Eye (tissue), 1 donor: Measurements from ENCODE around the gene NEK6.
A peak's percentile ranks its signal among the peaks of the same experiment; 100 is the strongest.

Experiments used
- DNase-seq: peaks from one replicate; pipeline ENCODE4 v3.0.0-alpha.2; 2015

Gene NEK6

DNA sequence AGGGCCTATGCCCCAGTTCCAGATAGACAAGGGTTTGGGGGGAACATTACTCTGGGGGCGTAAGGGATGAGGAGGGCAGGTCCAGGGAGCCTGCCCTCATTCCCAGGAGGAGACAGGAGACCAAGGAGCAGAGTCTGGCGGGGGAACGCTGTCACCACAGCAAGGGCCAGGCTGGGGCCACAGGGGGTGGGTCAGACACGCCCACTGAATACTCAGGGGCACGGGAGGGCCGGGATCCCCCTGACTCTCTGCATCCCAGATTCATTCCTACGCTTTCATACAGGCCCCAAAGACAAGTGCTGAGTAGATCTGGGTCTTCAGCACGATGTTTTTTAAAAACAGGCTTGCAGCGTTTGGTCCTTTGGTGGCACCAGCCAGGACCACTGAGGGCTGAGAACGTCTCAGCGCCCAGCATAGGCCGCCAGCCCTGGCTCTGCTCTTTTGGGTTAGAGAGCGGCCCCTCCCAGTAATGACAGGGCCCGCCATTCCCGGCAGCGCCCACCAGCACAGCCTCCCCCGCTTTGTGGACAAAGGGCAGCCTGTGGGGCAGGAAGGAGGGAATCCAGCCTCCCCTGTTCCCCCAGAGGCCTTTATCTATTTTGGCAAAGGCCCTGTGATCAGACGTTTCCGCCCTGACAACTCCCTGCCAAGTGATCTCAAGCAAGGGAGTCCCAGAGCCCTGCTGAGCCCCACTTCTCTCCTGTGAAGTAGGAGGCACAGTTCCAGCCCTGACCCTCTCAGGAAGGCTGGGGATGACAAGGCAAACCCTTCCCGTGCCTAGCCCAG, 24.9 kb downstream of the NEK6 start:
- peak; percentile 49 for DNase-seq

DNA sequence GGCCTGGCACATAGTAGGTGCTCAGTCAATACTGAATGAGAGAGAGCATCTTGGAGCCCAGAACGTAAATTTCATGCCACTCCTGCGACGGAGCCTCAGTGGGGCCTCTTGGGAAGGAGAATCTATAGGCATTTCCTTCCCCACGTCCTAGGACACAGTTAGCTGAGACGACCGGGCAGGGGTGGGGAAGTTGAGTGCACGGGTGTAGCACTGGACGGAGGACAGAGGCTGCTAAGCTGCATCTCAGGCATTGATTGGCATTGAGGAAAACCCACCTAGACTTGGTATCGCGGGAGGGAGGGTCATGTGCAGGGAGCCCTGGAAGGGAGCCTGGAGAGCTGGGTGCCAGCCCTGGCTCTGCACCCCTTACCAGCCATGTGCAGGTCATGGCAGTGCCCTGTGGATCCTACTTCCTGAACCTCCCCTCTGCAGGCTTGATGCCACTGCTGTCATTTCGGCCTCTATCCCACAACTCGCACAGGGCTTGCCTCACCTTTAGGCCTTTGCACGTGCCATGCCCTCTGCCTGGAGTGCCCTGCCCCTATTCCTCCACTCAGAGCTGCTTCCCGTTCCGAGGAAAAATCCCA, 25.6 kb downstream of the NEK6 start:
- no peak for DNase-seq

DNA sequence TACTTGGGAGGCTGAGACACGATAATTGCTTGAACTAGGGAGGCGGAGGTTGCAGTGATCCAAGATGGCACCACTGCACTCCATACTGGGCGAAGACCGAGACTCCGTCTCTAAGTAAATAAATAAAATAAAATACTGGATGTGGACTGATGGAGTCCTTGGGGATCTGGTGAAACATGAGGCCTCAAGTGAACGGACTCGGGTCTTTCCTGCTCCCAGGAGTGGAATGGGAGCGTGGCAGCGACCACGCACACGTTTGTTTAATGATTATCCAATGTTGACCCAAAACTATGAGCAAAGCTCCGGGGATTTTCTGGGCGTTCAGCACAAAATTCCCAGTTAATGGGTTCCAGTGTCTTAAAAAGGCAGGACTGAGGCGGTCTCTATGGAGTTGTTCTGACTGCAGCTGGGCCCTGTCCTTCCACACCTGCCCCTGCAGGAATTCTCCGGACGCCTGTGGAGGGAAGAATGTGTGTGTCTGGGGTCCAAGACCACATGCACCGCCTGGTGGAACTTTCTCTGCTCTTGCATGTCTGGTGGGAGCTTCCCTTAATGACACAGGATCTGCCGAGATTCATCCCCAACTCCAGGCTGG, 26.6 kb downstream of the NEK6 start:
- no peak for DNase-seq

DNA sequence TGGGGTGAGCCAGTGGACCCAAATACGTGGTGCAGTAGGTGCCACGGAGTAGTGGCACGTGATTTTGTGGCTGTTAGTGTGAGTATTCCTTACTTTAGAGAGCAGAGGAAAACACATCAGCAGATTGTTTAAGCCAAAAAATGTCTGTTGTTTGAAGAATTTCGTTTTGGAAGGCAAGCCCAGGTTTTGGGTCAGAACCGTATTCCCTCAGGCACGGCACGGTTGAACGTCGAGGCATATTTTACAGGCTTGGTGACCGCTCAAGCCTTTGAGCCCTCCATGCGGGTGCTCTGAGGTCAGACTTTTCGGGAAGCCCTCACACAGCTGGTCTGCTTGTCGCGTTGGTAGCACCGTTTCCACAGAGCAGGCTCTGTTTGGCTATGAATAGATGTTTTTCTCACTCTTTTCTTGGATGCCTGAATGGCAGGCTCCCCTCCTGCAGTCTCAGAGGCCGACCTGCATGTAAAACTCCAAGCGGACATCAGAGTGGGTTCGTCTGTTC, 27.2 kb downstream of the NEK6 start:
- peak; percentile 45 for DNase-seq

DNA sequence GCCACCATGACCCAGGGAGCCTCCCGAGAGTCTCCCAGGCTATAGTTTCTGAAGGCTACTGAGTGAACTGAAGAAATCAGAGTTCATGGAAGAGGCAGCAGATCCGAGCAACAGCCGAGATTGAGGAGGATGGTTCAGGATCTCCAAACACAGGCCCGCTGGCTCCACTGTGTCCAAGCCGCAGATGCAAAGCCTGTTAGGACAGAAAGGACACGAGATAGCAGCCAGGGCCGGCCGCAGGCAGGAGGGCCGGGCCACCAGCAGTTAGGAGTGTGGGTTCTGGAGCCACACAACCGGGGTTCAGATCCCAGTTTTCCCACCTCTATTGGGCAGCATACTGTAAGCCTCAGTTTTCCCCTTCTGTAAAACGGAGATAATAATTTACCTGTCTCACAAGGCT, 27.7 kb downstream of the NEK6 start:
- DNase-seq = no peak

- DNase-seq = peak; percentile 69
Observed at GRCh38 chr9:124285903-124286291, 28.1 kb downstream of the NEK6 start.

GRCh38 chr9:124286292-124286931, 28.7 kb downstream of the NEK6 start:
- DNase-seq = no peak

DNA sequence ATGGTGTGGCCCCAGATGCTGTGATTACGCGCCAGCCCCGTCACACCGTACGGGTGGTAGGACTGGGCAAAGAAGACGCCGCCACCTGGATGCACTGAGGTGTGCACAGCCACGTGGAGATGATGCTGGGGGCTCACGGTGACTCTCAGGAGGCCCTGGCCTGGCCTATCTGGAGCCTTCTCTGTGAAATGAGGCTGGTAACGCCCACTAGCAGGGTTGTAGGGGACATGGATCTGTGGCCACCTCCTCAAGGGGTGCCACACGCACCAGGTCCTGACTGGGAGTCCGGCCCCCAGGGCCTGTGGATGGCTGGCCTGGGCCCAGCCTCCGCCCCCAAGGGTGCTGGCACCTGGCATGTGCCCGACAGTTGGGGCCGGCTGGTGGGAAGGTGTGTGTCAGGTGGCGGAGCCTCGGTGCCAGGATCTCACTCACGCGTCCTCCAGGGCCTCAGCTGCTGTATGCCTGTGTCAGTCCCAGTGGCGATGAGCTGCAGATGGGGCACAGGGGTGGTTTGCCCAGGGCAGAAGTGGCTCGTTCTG, 32.4 kb downstream of the NEK6 start:
- DNase-seq = no peak

GRCh38 chr9:124290743-124291554, 33.2 kb downstream of the NEK6 start:
- no peak for DNase-seq

- DNase-seq = no peak
Observed at GRCh38 chr9:124291801-124292396, 34.1 kb downstream of the NEK6 start.

GRCh38 chr9:124292696-124293593, 35.2 kb downstream of the NEK6 start:
- no peak for DNase-seq

- DNase-seq = no peak
Observed at GRCh38 chr9:124293718-124294506, 36.2 kb downstream of the NEK6 start.

DNA sequence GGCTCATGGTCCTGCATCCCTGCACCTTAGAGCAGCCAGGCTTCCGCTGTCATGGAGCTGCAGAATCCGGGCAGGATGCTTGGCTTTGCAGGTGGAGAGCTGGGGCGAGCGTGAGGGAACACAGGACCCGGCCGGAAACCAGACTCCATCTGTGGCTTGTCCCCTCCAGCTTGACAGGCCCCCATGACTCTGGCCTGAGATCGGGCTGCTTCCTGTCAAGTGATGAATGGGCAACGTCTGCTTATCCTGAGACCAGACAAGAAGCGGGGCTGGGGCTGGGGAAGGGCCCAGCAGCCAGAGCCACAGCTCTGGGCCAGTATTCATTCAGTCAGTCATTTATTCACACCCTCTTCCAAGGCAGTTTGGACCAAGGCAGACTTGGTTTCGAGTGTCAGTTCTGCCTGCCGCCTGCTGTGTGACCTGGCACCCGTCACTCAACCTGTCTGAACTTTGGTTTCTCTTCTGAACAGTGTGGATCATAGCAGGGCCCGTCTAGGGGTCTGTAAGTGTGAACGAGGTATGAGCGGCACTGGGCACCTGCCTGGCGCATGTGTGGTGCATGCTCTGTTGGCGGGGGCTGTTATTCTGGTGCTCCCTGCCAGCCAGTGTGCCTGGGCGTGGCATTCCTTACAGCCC, 37.5 kb downstream of the NEK6 start:
- no peak for DNase-seq

DNA sequence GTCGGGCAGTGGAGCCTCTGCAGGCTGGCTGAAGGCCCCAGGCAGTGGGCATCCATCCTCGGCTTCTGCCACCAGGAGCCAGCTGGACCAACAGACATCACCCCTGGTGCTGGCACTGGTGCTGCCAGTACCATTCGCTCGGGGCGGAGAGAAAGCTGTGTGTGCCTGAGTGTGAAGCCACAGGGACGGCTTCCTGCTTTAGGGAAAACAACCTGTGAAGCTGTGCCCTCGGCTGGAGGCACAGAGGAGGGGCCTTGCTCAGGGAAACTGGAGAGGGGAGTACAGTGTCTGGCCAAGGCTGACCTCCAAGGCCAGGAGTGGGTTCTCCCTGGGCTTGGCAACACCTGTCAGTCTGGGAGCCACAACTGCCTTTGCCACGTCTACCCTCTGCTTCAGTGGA, 38.3 kb downstream of the NEK6 start:
- DNase-seq = no peak

DNA sequence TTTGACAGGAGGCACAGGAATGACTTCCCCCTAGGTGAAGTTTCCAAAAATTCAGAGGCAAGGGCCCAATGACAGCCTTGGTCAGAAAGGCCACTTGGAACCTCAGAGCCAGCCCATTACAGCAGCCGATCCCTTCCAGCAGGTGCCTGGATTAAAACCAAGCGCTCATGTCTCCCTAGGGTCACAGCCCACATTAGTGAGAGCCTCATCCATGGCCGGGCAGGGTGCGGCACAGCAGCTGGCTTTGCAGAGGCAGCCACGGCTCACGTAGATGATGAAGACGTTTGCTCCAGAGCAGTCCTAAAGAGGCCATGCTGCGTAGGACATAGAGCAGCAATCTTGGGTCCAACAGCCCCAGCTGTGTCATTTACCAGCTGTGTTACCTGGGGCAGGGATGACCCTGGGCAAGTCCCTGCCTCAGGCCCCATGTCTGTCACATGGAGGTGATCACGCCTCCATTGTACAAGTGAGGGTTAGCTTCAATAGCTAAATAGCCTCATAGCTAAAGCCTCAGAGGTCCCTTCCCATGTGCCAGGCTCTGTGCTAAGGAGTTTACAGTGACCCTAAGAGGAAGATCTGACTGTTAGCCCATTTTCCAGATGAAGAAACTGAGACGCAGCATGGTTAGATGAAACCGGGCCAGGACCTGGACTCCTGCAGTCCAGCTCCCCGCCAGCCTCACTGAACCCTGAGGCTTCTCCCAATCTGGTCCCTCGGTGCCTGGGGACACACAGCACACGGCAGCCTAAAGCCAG, 39.2 kb downstream of the NEK6 start:
- DNase-seq = no peak

GRCh38 chr9:124297551-124297901, 39.8 kb downstream of the NEK6 start:
- DNase-seq = peak; percentile 76

DNA sequence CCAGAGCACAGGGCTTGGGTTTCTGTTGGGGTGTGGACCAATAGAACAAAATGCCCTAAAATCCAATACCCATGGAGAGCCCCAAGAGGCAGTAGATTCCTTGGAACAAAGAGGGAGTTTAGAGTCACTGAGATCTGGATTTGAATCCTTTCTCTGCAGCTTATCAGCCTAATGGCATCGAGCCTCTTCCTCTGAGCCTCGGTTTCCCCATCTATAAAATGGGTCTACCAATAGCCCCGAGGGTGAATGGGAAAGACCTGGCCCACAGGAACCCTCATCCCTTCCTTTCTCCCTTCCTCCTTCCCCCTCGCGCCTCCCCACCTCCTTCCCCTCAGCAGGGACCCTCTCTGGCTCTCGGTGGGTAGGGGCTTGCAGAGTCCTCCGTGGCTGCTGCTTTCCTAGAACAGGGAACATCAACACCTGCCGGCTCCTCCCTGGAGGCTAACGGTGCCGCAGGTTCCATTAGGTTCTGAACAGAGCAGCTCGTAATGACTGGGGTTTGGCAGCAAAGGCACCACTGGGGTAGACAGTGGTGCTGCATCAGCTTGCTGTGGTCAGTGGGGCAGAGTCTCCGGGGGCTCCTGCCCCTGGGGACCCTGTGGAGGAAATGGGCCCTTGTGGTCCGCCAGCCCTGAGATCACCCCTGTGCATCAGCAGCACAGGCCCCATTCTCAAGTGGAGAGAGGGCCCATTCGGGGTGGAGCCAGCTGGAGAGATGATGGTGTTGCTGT, 40.3 kb downstream of the NEK6 start:
- DNase-seq = no peak

DNA sequence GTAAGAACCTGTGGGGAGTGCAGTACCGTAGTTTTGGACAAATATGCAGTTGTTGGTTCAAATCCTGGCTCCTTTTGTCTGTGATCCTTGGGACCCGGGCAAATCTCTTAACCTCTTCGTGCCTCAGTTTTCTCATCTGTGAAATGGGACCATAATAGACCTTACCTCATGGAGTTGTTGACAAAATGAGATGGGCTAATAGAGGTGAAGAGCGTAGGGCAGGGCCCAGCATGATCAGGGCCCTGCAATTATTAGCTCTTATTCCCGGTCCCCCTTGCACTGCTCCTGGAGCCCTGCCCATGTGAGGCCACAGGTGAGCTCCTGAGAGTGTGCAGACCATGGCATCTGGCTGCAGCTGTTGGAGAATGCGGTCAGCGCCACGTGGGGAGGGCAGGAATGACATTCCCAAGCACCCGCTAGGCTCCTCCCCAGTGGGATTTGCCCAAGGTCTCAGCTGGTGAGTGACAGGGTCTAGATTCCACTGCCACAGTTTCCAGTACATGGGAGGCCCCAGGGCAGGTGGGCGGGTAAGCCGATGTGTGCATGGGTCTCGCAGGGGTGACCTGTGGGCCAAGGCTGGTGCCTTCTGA, 41.0 kb downstream of the NEK6 start:
- DNase-seq = no peak
